Nephron (organoid): Measurements from ENCODE around the gene NARF.

ENCODE experiments used
- H3K27ac Mint-ChIP-seq, 3 experiments: 2 replicates each; pipeline ENCODE4 v1.8.0; 2020; ENCODE audit warnings: mixed read lengths in 3 of 3, mild to moderate bottlenecking in 2 of 3, moderate library complexity in 1 of 3
- H3K27me3 Mint-ChIP-seq: 2 replicates; pipeline ENCODE4 v1.8.0; 2021; ENCODE audit warnings: low read depth, mild to moderate bottlenecking, moderate library complexity, mixed read lengths
- H3K36me3 Mint-ChIP-seq: 2 replicates; pipeline ENCODE4 v1.8.0; 2020; ENCODE audit warnings: low read depth, mixed read lengths
- H3K4me1 Mint-ChIP-seq: 2 replicates; pipeline ENCODE4 v1.8.0; 2020; ENCODE audit warnings: mixed read lengths
- H3K4me3 Mint-ChIP-seq, 3 experiments: 2 replicates each; pipeline ENCODE4 v1.8.0; 2020; ENCODE audit warnings: mild to moderate bottlenecking in 3 of 3, mixed read lengths in 3 of 3, moderate library complexity in 2 of 3
- H3K9me3 Mint-ChIP-seq: 2 replicates; pipeline ENCODE4 v1.8.0; 2020; ENCODE audit warnings: mixed read lengths
- TF ChIP-seq, protein P1 (sequence below), 3 experiments: fragments of 200-600 bp; sonication (generic); IDR thresholded peaks; one replicate each; pipeline ENCODE4 v1.5.0; 2021; ENCODE audit warnings: antibody characterized with exemption in 3 of 3; ENCODE audit not compliant: unreplicated experiment in 3 of 3

NARF gene

GRCh38 chr17:82439829-82440365, 18.6 kb upstream of the NARF start:
- H3K4me3 Mint-ChIP-seq, result no peak overlapping the region
- H3K9me3 Mint-ChIP-seq, result no peaks in the 10 kb centered on the region
- peaks cover 7% of the 10 kb centered on the region for H3K4me1 Mint-ChIP-seq
- H3K27me3 Mint-ChIP-seq, result no peaks in the 10 kb centered on the region
- H3K27ac Mint-ChIP-seq, result no peak overlapping the region
- peaks cover 4% of the 10 kb centered on the region for H3K36me3 Mint-ChIP-seq
- TF ChIP-seq, protein P1, sequence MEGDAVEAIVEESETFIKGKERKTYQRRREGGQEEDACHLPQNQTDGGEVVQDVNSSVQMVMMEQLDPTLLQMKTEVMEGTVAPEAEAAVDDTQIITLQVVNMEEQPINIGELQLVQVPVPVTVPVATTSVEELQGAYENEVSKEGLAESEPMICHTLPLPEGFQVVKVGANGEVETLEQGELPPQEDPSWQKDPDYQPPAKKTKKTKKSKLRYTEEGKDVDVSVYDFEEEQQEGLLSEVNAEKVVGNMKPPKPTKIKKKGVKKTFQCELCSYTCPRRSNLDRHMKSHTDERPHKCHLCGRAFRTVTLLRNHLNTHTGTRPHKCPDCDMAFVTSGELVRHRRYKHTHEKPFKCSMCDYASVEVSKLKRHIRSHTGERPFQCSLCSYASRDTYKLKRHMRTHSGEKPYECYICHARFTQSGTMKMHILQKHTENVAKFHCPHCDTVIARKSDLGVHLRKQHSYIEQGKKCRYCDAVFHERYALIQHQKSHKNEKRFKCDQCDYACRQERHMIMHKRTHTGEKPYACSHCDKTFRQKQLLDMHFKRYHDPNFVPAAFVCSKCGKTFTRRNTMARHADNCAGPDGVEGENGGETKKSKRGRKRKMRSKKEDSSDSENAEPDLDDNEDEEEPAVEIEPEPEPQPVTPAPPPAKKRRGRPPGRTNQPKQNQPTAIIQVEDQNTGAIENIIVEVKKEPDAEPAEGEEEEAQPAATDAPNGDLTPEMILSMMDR (IDR thresholded peaks at IDR 0.05; ENCODE audit: unreplicated experiment in 3 of 3), result no peak

DNA sequence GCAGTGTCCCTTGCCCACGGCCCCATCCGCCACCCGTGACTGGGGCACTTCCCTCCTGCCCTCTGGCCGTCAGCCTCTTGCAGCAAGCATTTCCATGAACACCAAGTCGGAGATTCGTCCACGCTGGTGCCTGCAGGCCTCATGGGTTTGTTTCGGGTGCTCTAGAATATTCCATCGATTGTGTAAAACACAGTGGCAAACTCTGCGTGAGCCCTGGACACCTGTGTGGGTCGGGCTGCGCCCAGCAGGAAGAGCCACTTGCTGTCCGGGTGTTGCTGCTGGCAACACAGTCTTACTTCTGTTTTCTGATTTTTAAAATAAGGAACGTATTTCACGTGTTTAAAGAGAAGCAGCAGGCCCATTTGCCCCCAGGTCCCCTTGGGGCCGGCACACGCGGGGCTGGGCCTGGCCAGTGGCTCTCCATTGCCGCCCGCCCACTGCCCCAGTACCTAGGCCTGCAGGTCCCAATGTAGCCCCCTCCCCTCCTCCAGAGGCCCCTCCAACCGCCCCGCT, 18.0 kb upstream of the NARF start:
- H3K36me3 Mint-ChIP-seq, result peaks cover 4% of the 10 kb centered on the region
- peaks cover 7% of the 10 kb centered on the region for H3K4me1 Mint-ChIP-seq
- H3K27me3 Mint-ChIP-seq, result no peaks in the 10 kb centered on the region
- no peak overlapping the region for H3K27ac Mint-ChIP-seq
- H3K9me3 Mint-ChIP-seq, result no peaks in the 10 kb centered on the region
- no peak overlapping the region for H3K4me3 Mint-ChIP-seq
- TF ChIP-seq, protein P1 (IDR thresholded peaks at IDR 0.05; ENCODE audit: unreplicated experiment in 3 of 3), result no peak

DNA sequence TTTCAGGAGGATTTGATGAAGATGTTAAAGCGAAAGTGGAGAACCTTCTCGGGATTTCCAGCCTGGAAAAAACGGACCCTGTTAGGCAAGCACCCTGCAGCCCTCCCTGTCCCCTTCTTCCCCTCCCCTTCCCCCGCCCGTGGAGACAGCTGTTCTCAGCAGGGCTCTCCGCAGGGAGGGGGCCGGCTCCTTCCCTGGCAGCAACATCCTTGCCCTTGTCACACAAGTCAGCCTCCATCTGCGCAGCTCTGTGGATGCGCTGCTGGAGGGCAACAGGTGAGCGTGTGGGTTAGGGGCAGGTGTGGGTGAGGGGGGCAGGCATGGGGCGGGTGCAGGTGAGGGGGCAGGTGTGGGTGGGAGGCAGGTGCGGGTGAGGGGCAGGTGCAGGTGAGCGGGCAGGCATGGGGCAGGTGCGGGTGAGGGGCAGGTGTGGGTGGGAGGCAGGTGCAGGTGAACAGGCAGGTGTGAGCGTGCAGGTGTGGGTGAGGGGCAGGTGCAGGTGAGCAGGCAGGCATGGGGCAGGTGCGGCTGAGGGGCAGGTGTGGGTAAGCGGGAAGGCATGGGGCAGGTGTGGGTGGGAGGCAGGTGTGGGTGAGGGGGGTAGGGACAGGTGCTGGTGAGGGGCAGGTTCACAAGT, 17.4 kb upstream of the NARF start:
- Mint-ChIP-seq H3K9me3 (no peaks in the 10 kb centered on the region), H3K27me3 (no peaks in the 10 kb centered on the region), H3K4me1 (peaks cover 7% of the 10 kb centered on the region), H3K36me3 (peaks cover 4% of the 10 kb centered on the region), H3K4me3 (no peak overlapping the region), H3K27ac (no peak overlapping the region)
- TF ChIP-seq, protein P1 (IDR thresholded peaks at IDR 0.05; ENCODE audit: unreplicated experiment in 3 of 3), result no peak

- H3K4me3 Mint-ChIP-seq, result no peak overlapping the region
- H3K36me3 Mint-ChIP-seq, result peaks cover 4% of the 10 kb centered on the region
- H3K27me3 Mint-ChIP-seq, result no peaks in the 10 kb centered on the region
- no peaks in the 10 kb centered on the region for H3K9me3 Mint-ChIP-seq
- peaks cover 7% of the 10 kb centered on the region for H3K4me1 Mint-ChIP-seq
- TF ChIP-seq, protein P1 (IDR thresholded peaks at IDR 0.05; ENCODE audit: unreplicated experiment in 3 of 3), result no peak
- H3K27ac Mint-ChIP-seq, result no peak overlapping the region
Measured at GRCh38 chr17:82441691-82442487, 16.7 kb upstream of the NARF start.

DNA sequence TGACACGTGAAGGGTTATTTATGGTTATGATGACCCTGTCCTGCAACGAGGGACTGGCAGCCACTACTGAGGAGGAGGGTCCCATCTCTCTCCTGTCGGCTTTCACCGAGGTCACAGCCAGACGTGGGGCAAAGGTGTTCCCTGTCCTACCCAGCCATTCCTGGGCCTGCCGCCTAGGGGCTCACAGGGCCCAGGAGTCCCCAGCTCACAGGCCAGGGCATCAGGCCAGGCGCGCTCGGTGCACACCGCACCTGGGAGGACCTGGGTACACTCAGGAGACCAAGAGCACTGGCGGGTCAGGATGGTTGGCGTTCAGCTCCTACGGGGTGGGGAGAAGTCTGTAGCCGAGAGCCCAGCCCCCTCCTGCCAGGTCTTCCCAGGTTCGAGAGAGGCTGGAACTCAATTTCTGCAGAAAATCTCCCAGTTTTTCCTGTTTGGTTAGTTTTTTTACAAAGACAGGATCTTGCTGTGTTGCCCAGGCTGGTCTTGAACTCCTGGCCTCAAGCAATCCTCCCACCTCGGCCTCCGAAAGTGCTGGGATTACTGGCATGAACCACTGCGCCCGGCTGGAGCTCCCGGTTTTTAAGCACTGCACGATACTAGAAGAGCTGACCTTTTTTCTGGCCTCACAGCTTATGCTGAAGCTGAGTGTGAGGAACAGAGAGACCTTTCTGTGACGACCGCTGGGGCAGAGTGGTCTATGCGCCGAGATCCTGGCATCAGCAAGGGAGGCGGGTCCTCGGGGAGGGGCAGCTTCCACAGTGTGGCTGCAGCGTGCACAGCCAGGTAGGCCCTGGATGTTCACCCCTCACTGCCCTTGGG, 15.7 kb upstream of the NARF start:
- H3K9me3 Mint-ChIP-seq, result no peaks in the 10 kb centered on the region
- peaks cover 7% of the 10 kb centered on the region for H3K4me1 Mint-ChIP-seq
- H3K36me3 Mint-ChIP-seq, result peaks cover 4% of the 10 kb centered on the region
- no peak overlapping the region for H3K27ac Mint-ChIP-seq
- no peak overlapping the region for H3K4me3 Mint-ChIP-seq
- TF ChIP-seq, protein P1 (IDR thresholded peaks at IDR 0.05; ENCODE audit: unreplicated experiment in 3 of 3), result no peak
- H3K27me3 Mint-ChIP-seq, result no peaks in the 10 kb centered on the region
